T-cell (primary cell): ENCODE measurements around the gene VPS11. TPM values are rescaled to one million over a fixed set of nuclear protein-coding genes. Genes with fewer than 3 reads are reported as not detected.

Source experiments
- ATAC-seq, 4 experiments: fragments of 200-7000 bp in 3 of 4; fragments of 150-1000 bp in 1 of 4; cut with Tn5 transposase; replicated peaks in 1 of 4; 1 replicate in 3 of 4; 2 replicates in 1 of 4; pipeline ENCODE4 v1.10.0; 2021; ENCODE audit warnings: moderate library complexity in 3 of 4, mild to moderate bottlenecking in 2 of 4, moderate number of reproducible peaks in 1 of 4
- CTCF ChIA-PET, 2 donors: fragments of 300-600 bp; sonication (Branson Sonifier 250); formaldehyde crosslinking; loops; one replicate each; lab custom pipeline; 2022; ENCODE audit warnings: antibody characterized with exemption in 2 of 2; lab: Charles Lee
- POLR2A ChIA-PET, 2 donors: fragments of 300-600 bp; sonication (Branson Sonifier 250); formaldehyde crosslinking; loops; one replicate each; lab custom pipeline; 2022; ENCODE audit warnings: antibody characterized with exemption in 2 of 2; lab: Charles Lee
- DNase-seq, 35 experiments: peaks; one replicate each; pipeline versions ENCODE4 v3.0.0 to v3.0.0-alpha.2; 2013 to 2023
- H3K27ac ChIP-seq: one replicate; pipeline ENCODE4 v1.5.1; 2013; ENCODE audit warnings: low read length
- H3K27me3 ChIP-seq, 2 experiments: replicated peaks in 1 of 2; 1 replicate in 1 of 2; 2 replicates in 1 of 2; pipeline versions ENCODE4 v1.6.1 to v1.7.0; 2013; ENCODE audit warnings: low read length in 1 of 2, mixed read lengths in 1 of 2; ENCODE audit not compliant: control insufficient read depth in 2 of 2, insufficient read depth in 2 of 2; ENCODE audit errors: extremely low read depth in 1 of 2
- H3K36me3 ChIP-seq, 2 donors: 1 replicate in 1 of 2; 2 replicates in 1 of 2; pipeline versions ENCODE4 v1.6.1 to v1.7.0; 2013; ENCODE audit warnings: low read length in 1 of 2; ENCODE audit not compliant: control insufficient read depth in 2 of 2, insufficient read depth in 1 of 2; ENCODE audit errors: extremely low read depth in 1 of 2
- H3K4me1 ChIP-seq, 2 experiments: 1 replicate in 1 of 2; 2 replicates in 1 of 2; pipeline versions ENCODE4 v1.6.1 to v1.7.0; 2013; ENCODE audit warnings: low read length in 2 of 2, mixed read lengths in 1 of 2; ENCODE audit not compliant: insufficient read depth in 2 of 2, control insufficient read depth in 1 of 2; ENCODE audit errors: extremely low read depth in 1 of 2
- H3K4me3 ChIP-seq, 2 donors: 1 replicate in 1 of 2; 2 replicates in 1 of 2; pipeline versions ENCODE4 v1.5.1 to v1.7.0; 2013; ENCODE audit warnings: mild to moderate bottlenecking in 2 of 2, low read length in 1 of 2, moderate library complexity in 1 of 2; ENCODE audit not compliant: control insufficient read depth in 1 of 2; ENCODE audit errors: extremely low read depth in 1 of 2
- H3K9me3 ChIP-seq: 2 replicates; pipeline ENCODE4 v1.7.0; 2013
- H3K27ac Mint-ChIP-seq, 2 donors: one replicate each; pipeline ENCODE4 v1.8.0; 2020 to 2021; ENCODE audit warnings: mild to moderate bottlenecking in 2 of 2, mixed read lengths in 2 of 2
- H3K27me3 Mint-ChIP-seq, 2 donors: one replicate each; pipeline ENCODE4 v1.8.0; 2021 to 2022; ENCODE audit warnings: mixed read lengths in 2 of 2
- H3K36me3 Mint-ChIP-seq: one replicate; pipeline ENCODE4 v1.8.0; 2021; ENCODE audit warnings: mixed read lengths
- H3K4me1 Mint-ChIP-seq, 3 donors: one replicate each; pipeline ENCODE4 v1.8.0; 2020 to 2022; ENCODE audit warnings: mixed read lengths in 3 of 3, mild to moderate bottlenecking in 1 of 3
- H3K4me3 Mint-ChIP-seq, 3 donors: one replicate each; pipeline ENCODE4 v1.8.0; 2020 to 2022; ENCODE audit warnings: mild to moderate bottlenecking in 3 of 3, mixed read lengths in 3 of 3, moderate library complexity in 3 of 3
- H3K9me3 Mint-ChIP-seq, 3 donors: one replicate each; pipeline ENCODE4 v1.8.0; 2020 to 2022; ENCODE audit warnings: mixed read lengths in 3 of 3
- WGBS: methylation state at CpG from one replicate; pipeline ENCODE4 v1.1.5; 2013; ENCODE audit warnings: missing lambda C conversion rate; ENCODE audit not compliant: insufficient coverage; 5-methylcytosine and 5-hydroxymethylcytosine counted together
- total RNA-seq, 35 experiments: library from RNA in 6 of 35; stranded (reverse) in 6 of 35; fragments of 120-200 nt in 1 of 35; gene quantifications; one replicate each; pipeline versions ENCODE4 v1.2.1 to v1.2.4 and lab custom pipeline; 2013 to 2026

VPS11 gene
- total RNA-seq, 5 donors from 2014 or later (not counting 1 experiment from before 2014, with no cell fraction given), result 59.5 to 69.8 (median 62.6) TPM

DNA sequence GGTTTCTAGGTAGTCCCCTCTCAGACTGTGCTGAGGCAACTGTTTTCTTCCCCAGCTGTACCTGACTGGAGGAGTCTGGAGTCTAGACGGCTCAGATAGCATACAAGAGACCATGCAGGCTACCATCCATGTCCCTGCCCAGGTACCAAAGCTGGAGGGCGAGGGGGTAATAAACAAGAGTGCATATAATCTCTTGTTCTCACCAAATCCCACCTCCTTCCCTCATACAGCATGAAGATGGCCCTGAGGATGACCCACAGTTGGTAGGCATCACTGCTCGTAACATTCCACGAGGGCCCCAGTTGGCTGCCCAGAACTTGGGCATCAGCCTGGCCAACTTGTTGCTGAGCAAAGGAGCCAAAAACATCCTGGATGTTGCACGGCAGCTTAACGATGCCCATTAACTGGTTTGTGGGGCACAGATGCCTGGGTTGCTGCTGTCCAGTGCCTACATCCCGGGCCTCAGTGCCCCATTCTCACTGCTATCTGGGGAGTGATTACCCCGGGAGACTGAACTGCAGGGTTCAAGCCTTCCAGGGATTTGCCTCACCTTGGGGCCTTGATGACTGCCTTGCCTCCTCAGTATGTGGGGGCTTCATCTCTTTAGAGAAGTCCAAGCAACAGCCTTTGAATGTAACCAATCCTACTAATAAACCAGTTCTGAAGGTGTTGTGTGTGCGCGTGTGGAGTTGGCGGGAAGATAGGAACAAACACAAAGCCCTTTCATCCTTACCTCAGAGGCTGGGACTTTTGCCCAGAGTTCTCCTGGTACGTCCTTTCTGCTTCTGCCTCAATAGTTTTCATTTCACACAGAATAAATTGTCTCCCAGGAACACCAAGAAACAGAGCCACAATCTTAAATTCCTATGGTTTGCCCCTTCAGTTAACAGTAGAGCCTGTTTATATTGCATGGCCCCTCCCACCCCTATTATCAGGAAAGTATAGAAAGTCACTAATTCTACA lies 25.5 kb downstream of the VPS11 start:
- Histone ChIP-seq H3K9me3 (no peaks in the 10 kb centered on the region), H3K27ac (peak overlapping the region; percentile 55), H3K4me3 (peak overlapping the region in 1 of 2 donors; percentile 73), H3K27me3 (no peaks in the 10 kb centered on the region), H3K36me3 (peaks cover 0 to 22% of the 10 kb centered on the region in 2 donors), H3K4me1 (peaks cover 7 to 29% of the 10 kb centered on the region in 2 experiments)
- Mint-ChIP-seq H3K4me3 (peak overlapping the region; percentile 88 to 98 (median 92)), H3K27ac (peak overlapping the region; percentile 82 to 83), H3K36me3 (peaks cover 26% of the 10 kb centered on the region), H3K9me3 (no peaks in the 10 kb centered on the region), H3K27me3 (no peaks in the 10 kb centered on the region), H3K4me1 (peaks cover 28 to 30% (median 28%) of the 10 kb centered on the region in 3 donors)
- DNase-seq (no peak), ATAC-seq (no peak)
- POLR2A ChIA-PET, result interaction anchor here (0.5 to 2.0 kb wide), 3 partner anchors 8 to 9 kb away, joined by 3 to 14 read pairs (median 6); partner anchors contain the start of genes DPAGT1 (in 1 of the 2) and HMBS (in 1 of the 2)
- 64% methylated on average over 6 of the region's 12 CpGs for WGBS
- CTCF ChIA-PET, result interaction anchor here in 1 of 2 donors (0.9 kb wide), 1 partner anchor 9 kb away, joined by 5 read pairs; the partner anchor contains the start of gene DPAGT1

GRCh38 chr11:119093942-119094815 lies 26.6 kb downstream of the VPS11 start:
- peak overlapping the region; percentile 90 to 93 for H3K27ac Mint-ChIP-seq
- peaks cover 30 to 32% (median 31%) of the 10 kb centered on the region in 3 donors for H3K4me1 Mint-ChIP-seq
- H3K4me3 Mint-ChIP-seq, result peak overlapping the region; percentile 88 to 98 (median 92)
- no peaks in the 10 kb centered on the region for H3K27me3 Mint-ChIP-seq
- ATAC-seq (peak; percentile 2 to 13 (median 6)), DNase-seq (peak in 18 of 35 experiments; percentile 6 to 59 (median 28))
- H3K4me3 ChIP-seq, result peak overlapping the region; percentile 73 to 95
- POLR2A ChIA-PET, result interaction anchor here (0.5 to 2.0 kb wide), 14 partner anchors 8 to 166 kb away, joined by 3 to 15 read pairs (median 4); partner anchors contain the start of genes C2CD2L (in 2 of the 2), VPS11 (in 2 of the 2), DPAGT1 (in 1 of the 2) and HINFP (in 1 of the 2)
- peak overlapping the region; percentile 55 for H3K27ac ChIP-seq
- H3K36me3 ChIP-seq, result peaks cover 0 to 28% of the 10 kb centered on the region in 2 donors
- CTCF ChIA-PET, result interaction anchor here (0.6 to 1.7 kb wide), 4 partner anchors 9 to 103 kb away, joined by 3 to 7 read pairs (median 5); partner anchors contain the start of genes C2CD2L (in 1 of the 2), HINFP (in 1 of the 2) and HMBS (in 1 of the 2)
- no peaks in the 10 kb centered on the region for H3K27me3 ChIP-seq
- H3K4me1 ChIP-seq, result peaks cover 7 to 29% of the 10 kb centered on the region in 2 experiments
- peaks cover 35% of the 10 kb centered on the region for H3K36me3 Mint-ChIP-seq
- no peaks in the 10 kb centered on the region for H3K9me3 ChIP-seq
- under 1% methylated on average over 70 of the region's 81 CpGs for WGBS
- H3K9me3 Mint-ChIP-seq, result no peaks in the 10 kb centered on the region

DNA sequence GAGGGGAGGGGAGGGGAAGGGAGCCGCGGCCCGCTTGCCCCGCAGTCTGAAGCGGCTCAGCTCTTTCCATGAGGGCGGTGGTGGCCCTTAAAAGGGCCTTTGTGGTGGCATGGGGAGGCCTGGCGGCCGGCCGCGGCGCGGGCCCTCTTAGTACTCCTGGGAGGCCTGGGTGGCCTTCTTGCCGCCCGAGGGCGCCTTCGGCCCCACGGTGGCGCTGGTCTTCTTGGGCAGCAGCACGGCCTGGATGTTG lies 27.1 kb downstream of the VPS11 start:
- POLR2A ChIA-PET, result interaction anchor here (0.5 to 2.0 kb wide), 14 partner anchors 8 to 165 kb away, joined by 3 to 15 read pairs (median 4); partner anchors contain the start of genes C2CD2L (in 2 of the 2), VPS11 (in 2 of the 2), HINFP (in 1 of the 2) and HMBS (in 1 of the 2)
- H3K27ac Mint-ChIP-seq, result peak overlapping the region; percentile 90 to 93
- H3K36me3 Mint-ChIP-seq, result peaks cover 34% of the 10 kb centered on the region
- H3K9me3 Mint-ChIP-seq, result no peaks in the 10 kb centered on the region
- peak; percentile 43 to 59 (median 52) for ATAC-seq
- peak in 3 of 35 experiments; percentile 27 to 75 (median 37) for DNase-seq
- no peaks in the 10 kb centered on the region for H3K27me3 Mint-ChIP-seq
- Histone ChIP-seq H3K9me3 (no peaks in the 10 kb centered on the region), H3K27ac (peak overlapping the region; percentile 46), H3K36me3 (peaks cover 0 to 28% of the 10 kb centered on the region in 2 donors), H3K4me3 (peak overlapping the region; percentile 73 to 95), H3K4me1 (peaks cover 7 to 29% of the 10 kb centered on the region in 2 experiments), H3K27me3 (no peaks in the 10 kb centered on the region)
- under 1% methylated on average over 19 of the region's 19 CpGs for WGBS
- H3K4me3 Mint-ChIP-seq, result peak overlapping the region; percentile 88 to 98 (median 92)
- CTCF ChIA-PET, result interaction anchor here (0.9 to 1.7 kb wide), 4 partner anchors 10 to 102 kb away, joined by 3 to 7 read pairs (median 5); partner anchors contain the start of genes C2CD2L (in 1 of the 2), HINFP (in 1 of the 2) and HMBS (in 1 of the 2)
- H3K4me1 Mint-ChIP-seq, result peaks cover 33% of the 10 kb centered on the region in 3 donors

DNA sequence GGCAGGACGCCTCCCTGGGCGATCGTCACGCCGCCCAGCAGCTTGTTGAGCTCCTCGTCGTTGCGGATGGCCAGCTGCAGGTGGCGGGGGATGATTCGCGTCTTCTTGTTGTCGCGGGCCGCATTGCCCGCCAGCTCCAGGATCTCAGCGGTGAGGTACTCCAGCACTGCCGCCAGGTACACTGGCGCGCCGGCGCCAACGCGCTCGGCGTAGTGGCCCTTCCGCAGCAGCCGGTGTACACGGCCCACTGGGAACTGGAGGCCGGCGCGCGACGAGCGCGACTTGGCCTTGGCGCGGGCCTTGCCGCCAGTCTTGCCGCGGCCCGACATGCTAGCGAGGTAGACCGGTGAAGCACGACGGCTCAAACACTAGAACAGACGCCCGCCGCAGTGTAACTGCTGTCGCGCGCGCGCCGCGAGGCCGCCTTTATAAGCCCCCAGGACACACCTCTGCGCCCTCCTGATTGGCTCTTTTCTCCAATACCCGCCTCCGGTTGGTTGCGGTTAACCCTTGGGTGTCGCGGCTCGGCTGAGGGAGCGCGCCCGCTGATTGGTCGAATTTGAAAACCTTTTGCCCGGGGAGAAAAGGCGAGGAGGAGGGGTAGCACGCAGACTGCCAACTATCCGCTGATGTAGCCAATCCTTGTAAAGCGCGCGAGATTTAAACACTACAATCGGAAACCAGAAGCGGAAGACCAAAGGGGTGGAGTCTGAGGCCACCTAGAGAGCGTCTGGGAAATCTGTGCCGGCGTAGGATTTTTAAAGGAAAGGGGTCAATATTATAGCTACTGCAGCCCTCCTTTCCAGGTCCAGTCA lies 27.7 kb downstream of the VPS11 start:
- Histone ChIP-seq H3K4me1 (peaks cover 9 to 32% of the 10 kb centered on the region in 2 experiments), H3K27ac (peak overlapping the region; percentile 46), H3K9me3 (no peaks in the 10 kb centered on the region), H3K27me3 (no peaks in the 10 kb centered on the region), H3K36me3 (peaks cover 0 to 28% of the 10 kb centered on the region in 2 donors), H3K4me3 (peak overlapping the region; percentile 73 to 95)
- POLR2A ChIA-PET, result interaction anchor here (0.6 to 2.0 kb wide), 12 partner anchors 9 to 220 kb away, joined by 3 to 15 read pairs (median 4); partner anchors contain the start of genes C2CD2L (in 2 of the 2), VPS11 (in 2 of the 2), HINFP (in 1 of the 2) and HMBS (in 1 of the 2)
- under 1% methylated on average over 70 of the region's 79 CpGs for WGBS
- H3K36me3 Mint-ChIP-seq, result peaks cover 28% of the 10 kb centered on the region
- DNase-seq (peak; percentile 97 to 100 (median 99)), ATAC-seq (peak; percentile 85 to 90 (median 88))
- H3K4me3 Mint-ChIP-seq, result peak overlapping the region; percentile 88 to 98 (median 92)
- peaks cover 38 to 39% (median 38%) of the 10 kb centered on the region in 3 donors for H3K4me1 Mint-ChIP-seq
- peak overlapping the region; percentile 90 to 93 for H3K27ac Mint-ChIP-seq
- CTCF ChIA-PET, result interaction anchor here (0.9 to 1.7 kb wide), 4 partner anchors 10 to 101 kb away, joined by 3 to 7 read pairs (median 5); partner anchors contain the start of genes C2CD2L (in 1 of the 2), HINFP (in 1 of the 2) and HMBS (in 1 of the 2)
- H3K27me3 Mint-ChIP-seq, result no peaks in the 10 kb centered on the region
- H3K9me3 Mint-ChIP-seq, result no peaks in the 10 kb centered on the region

DNA sequence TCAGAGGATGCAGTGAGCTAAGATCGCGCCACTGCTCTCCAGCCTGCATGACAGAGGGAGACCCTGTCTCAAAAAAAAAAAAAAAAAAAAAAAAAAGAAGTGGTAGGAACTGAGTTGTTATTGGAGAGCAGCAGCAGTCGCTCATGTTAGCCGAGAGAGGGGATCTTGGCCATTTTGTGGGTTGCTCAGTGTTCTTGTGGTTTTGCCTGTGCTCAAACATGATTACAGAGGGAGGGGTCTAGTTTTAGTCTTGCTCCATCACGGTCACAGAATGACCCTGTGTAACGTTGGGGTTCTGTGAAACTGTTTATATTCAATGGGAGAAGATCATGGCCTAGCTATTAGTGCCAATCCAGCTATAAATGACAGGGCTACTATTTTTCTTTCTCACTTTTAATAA lies 32.1 kb downstream of the VPS11 start:
- ChIA-PET CTCF (interaction anchor here in 1 of 2 donors (0.6 to 1.3 kb wide), 3 partner anchors 7 to 239 kb away, joined by 4 to 5 read pairs (median 5); partner anchors contain the start of gene C2CD2L), POLR2A (interaction anchor here (0.6 to 0.7 kb wide), 2 partner anchors 12 to 555 kb away, joined by 3 to 5 read pairs; no protein-coding TSS in a partner anchor)
- H3K27ac ChIP-seq, result no peak overlapping the region
- H3K9me3 ChIP-seq, result no peaks in the 10 kb centered on the region
- H3K27me3 Mint-ChIP-seq, result no peaks in the 10 kb centered on the region
- WGBS, result 80% methylated on average over 1 of the region's 6 CpGs
- peaks cover 0 to 25% of the 10 kb centered on the region in 2 donors for H3K36me3 ChIP-seq
- H3K36me3 Mint-ChIP-seq, result peaks cover 23% of the 10 kb centered on the region
- no peak overlapping the region for H3K4me3 ChIP-seq
- H3K27ac Mint-ChIP-seq, result no peak overlapping the region
- ATAC-seq, result no peak
- peak overlapping the region; percentile 86 to 98 (median 97) for H3K4me3 Mint-ChIP-seq
- H3K4me1 ChIP-seq, result peaks cover 14 to 36% of the 10 kb centered on the region in 2 experiments
- no peaks in the 10 kb centered on the region for H3K9me3 Mint-ChIP-seq
- no peaks in the 10 kb centered on the region for H3K27me3 ChIP-seq
- H3K4me1 Mint-ChIP-seq, result peaks cover 46 to 55% (median 50%) of the 10 kb centered on the region in 3 donors
- no peak for DNase-seq
